OCI-LY3 (cell line): ENCODE measurements around the gene SLITRK6.

Source experiments
- H2AFZ ChIP-seq: fragments of 200-600, 300-600 bp; shearing (Covaris generic); 2 replicates; pipeline ENCODE4 v1.6.0; 2014; ENCODE audit warnings: antibody characterized with exemption, low read depth, low read length
- H3K27ac ChIP-seq: fragments of 200-600, 300-600 bp; sonication (generic); 2 replicates; pipeline ENCODE4 v1.5.1; 2014; ENCODE audit warnings: mild to moderate bottlenecking, low read length, moderate library complexity, mixed read lengths
- H3K27me3 ChIP-seq: fragments of 200-600, 300-600 bp; sonication (generic); 2 replicates; pipeline ENCODE4 v1.6.1; 2014; ENCODE audit warnings: low read depth, low read length, mixed read lengths
- H3K36me3 ChIP-seq: fragments of 200-600, 300-600 bp; sonication (generic); replicated peaks from 2 replicates; pipeline ENCODE3; 2014; ENCODE audit warnings: low read depth, low read length, mixed read lengths
- H3K4me1 ChIP-seq: fragments of 300-600, 200-600 bp; sonication (generic); 2 replicates; pipeline ENCODE4 v1.6.1; 2014; ENCODE audit warnings: low read length, mixed read lengths
- H3K4me2 ChIP-seq: fragments of 200-600, 300-600 bp; sonication (generic); 2 replicates; pipeline ENCODE4 v1.6.1; 2014; ENCODE audit warnings: low read length, mixed read lengths
- H3K4me3 ChIP-seq: fragments of 300-600, 200-600 bp; sonication (generic); 2 replicates; pipeline ENCODE4 v1.5.1; 2014; ENCODE audit warnings: antibody characterized with exemption, mild to moderate bottlenecking, low read length, moderate library complexity
- H3K79me2 ChIP-seq: fragments of 300-600, 200-600 bp; shearing (Covaris generic); 2 replicates; pipeline ENCODE4 v1.6.1; 2014; ENCODE audit warnings: mild to moderate bottlenecking, low read length, mixed read lengths
- H3K9ac ChIP-seq: fragments of 300-600, 200-600 bp; shearing (Covaris generic); 2 replicates; pipeline ENCODE4 v1.6.0; 2014; ENCODE audit warnings: mild to moderate bottlenecking, low read length, moderate library complexity
- H3K9me3 ChIP-seq: fragments of 200-600, 300-600 bp; shearing (Covaris generic); 2 replicates; pipeline ENCODE4 v1.6.1; 2014; ENCODE audit warnings: low read length, mixed read lengths; ENCODE audit not compliant: insufficient read depth
- H4K20me1 ChIP-seq: fragments of 200-600, 300-600 bp; sonication (generic); 2 replicates; pipeline ENCODE4 v1.6.1; 2016; ENCODE audit warnings: low read length, mixed read lengths; ENCODE audit not compliant: insufficient read depth
- CTCF ChIP-seq: fragments of 200-600, 300-600 bp; sonication (generic); IDR thresholded peaks from 2 replicates; pipeline ENCODE4 v1.5.1; 2014; ENCODE audit warnings: antibody characterized with exemption, low read length, low read depth
- EZH2phosphoT487 ChIP-seq: fragments of 200-600 bp; shearing (Covaris generic); IDR thresholded peaks from 2 replicates; pipeline ENCODE4 v1.6.1; 2018; ENCODE audit warnings: antibody characterized with exemption, mixed run types, low read depth

Gene SLITRK6

GRCh38 chr13:85828094-85828684, 29.0 kb upstream of the SLITRK6 start:
- no peaks in the 10 kb centered on the region for H3K4me1 ChIP-seq
- H4K20me1 ChIP-seq, result no peaks in the 10 kb centered on the region
- H3K4me3 ChIP-seq, result peak overlapping the region; percentile 24; the same call in 1 of the 2 replicates
- H3K36me3 ChIP-seq, result no peaks in the 10 kb centered on the region
- H3K27ac ChIP-seq, result no peak overlapping the region
- H3K79me2 ChIP-seq, result no peaks in the 10 kb centered on the region
- TF ChIP-seq EZH2phosphoT487 (no peak), CTCF (peak; percentile 62)
- peak overlapping the region; percentile 37 for H3K4me2 ChIP-seq
- H3K27me3 ChIP-seq, result no peaks in the 10 kb centered on the region
- no peak overlapping the region for H3K9ac ChIP-seq
- H3K9me3 ChIP-seq, result no peaks in the 10 kb centered on the region
- H2AFZ ChIP-seq, result no peak overlapping the region

GRCh38 chr13:85825454-85825853, 26.2 kb upstream of the SLITRK6 start:
- no peak overlapping the region for H3K4me2 ChIP-seq
- no peaks in the 10 kb centered on the region for H3K79me2 ChIP-seq
- H3K27me3 ChIP-seq, result no peaks in the 10 kb centered on the region
- H4K20me1 ChIP-seq, result no peaks in the 10 kb centered on the region
- H3K4me3 ChIP-seq, result no peak overlapping the region
- no peaks in the 10 kb centered on the region for H3K36me3 ChIP-seq
- H3K27ac ChIP-seq, result no peak overlapping the region
- TF ChIP-seq EZH2phosphoT487 (no peak), CTCF (no peak)
- no peaks in the 10 kb centered on the region for H3K9me3 ChIP-seq
- H3K9ac ChIP-seq, result no peak overlapping the region
- no peak overlapping the region for H2AFZ ChIP-seq
- no peaks in the 10 kb centered on the region for H3K4me1 ChIP-seq

GRCh38 chr13:85823832-85824231, 24.6 kb upstream of the SLITRK6 start:
- Histone ChIP-seq H3K36me3 (no peaks in the 10 kb centered on the region), H4K20me1 (no peaks in the 10 kb centered on the region), H3K9me3 (no peaks in the 10 kb centered on the region), H3K4me2 (no peak overlapping the region), H2AFZ (no peak overlapping the region), H3K4me1 (no peaks in the 10 kb centered on the region), H3K9ac (no peak overlapping the region), H3K27me3 (no peaks in the 10 kb centered on the region), H3K4me3 (no peak overlapping the region), H3K79me2 (no peaks in the 10 kb centered on the region), H3K27ac (no peak overlapping the region)
- TF ChIP-seq EZH2phosphoT487 (no peak), CTCF (no peak)

GRCh38 chr13:85819513-85819912, 20.3 kb upstream of the SLITRK6 start:
- Histone ChIP-seq H3K27me3 (no peaks in the 10 kb centered on the region), H4K20me1 (no peaks in the 10 kb centered on the region), H3K79me2 (no peaks in the 10 kb centered on the region), H3K4me1 (no peaks in the 10 kb centered on the region), H3K27ac (no peak overlapping the region), H3K4me2 (no peak overlapping the region), H2AFZ (no peak overlapping the region), H3K9ac (no peak overlapping the region), H3K36me3 (no peaks in the 10 kb centered on the region), H3K9me3 (no peaks in the 10 kb centered on the region), H3K4me3 (no peak overlapping the region)
- no peak for TF ChIP-seq CTCF
- no peak for TF ChIP-seq EZH2phosphoT487
